GM20000 (cell line): ENCODE data around the gene LRBA.

ENCODE experiments used
- DNase-seq: peaks from one replicate; pipeline ENCODE4 v3.0.0; 2012; ENCODE audit warnings: low spot score
- TF ChIP-seq, protein P1 (sequence below): IDR thresholded peaks from 2 replicates; pipeline ENCODE4 v1.5.1; 2012; ENCODE audit warnings: mild to moderate bottlenecking, control low read depth; ENCODE audit errors: extremely low read depth, missing control alignments

Gene LRBA

DNA sequence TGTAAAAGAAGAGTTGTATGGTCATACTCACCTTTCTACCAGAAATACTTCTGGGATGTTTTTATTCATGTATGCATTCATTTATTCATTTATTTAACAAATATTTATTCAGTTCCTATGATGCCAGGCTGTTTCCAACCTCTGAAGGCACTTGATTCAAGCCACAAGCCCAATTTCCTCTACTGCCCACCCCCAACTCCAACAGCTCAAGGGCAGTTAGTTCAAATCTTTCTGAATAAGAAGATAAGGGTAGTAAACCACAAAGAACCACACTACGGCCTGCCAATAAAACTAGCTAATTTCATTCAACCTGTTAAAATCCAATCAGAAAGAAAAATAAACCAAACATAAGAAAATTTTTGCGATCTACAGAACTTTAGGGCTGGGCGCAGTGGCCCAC, 31.2 kb downstream of the LRBA start:
- TF ChIP-seq, protein P1, sequence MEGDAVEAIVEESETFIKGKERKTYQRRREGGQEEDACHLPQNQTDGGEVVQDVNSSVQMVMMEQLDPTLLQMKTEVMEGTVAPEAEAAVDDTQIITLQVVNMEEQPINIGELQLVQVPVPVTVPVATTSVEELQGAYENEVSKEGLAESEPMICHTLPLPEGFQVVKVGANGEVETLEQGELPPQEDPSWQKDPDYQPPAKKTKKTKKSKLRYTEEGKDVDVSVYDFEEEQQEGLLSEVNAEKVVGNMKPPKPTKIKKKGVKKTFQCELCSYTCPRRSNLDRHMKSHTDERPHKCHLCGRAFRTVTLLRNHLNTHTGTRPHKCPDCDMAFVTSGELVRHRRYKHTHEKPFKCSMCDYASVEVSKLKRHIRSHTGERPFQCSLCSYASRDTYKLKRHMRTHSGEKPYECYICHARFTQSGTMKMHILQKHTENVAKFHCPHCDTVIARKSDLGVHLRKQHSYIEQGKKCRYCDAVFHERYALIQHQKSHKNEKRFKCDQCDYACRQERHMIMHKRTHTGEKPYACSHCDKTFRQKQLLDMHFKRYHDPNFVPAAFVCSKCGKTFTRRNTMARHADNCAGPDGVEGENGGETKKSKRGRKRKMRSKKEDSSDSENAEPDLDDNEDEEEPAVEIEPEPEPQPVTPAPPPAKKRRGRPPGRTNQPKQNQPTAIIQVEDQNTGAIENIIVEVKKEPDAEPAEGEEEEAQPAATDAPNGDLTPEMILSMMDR, result no peak

DNA sequence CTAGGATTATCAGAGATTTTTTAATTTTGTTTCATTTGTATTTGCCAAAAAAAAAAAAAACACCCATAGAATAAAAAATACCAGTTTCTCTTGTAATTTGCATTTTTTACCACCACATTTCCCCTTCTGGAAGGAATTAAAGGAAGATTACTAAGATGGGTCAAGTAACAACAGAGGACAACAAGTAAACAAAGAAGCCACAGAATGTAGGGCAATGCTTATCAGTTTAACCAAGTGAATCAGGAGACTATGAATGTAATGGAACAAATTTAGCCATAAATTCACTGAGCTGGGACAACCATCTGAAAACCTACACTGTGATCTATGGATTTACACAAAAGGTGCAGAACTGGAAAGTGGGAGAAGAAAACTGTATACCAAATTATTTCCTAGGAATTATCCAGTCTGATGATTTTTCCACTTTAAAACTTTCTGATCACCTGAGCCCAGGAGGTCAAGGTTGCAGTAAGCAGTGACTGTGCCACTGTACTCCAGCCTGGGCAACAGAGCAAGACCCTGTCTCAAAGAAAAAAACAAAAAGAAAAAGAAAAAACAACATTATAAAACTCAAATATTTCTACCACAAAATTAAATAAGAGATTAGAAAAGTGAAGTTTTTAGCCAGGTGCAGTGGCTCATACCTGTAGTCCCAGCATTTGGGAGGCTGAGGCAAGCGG, 32.4 kb downstream of the LRBA start:
- TF ChIP-seq, protein P1, result no peak
- no peak for DNase-seq

More for the DNA sequence above, 31.2 kb downstream of the LRBA start:
- DNase-seq, result no peak

DNA sequence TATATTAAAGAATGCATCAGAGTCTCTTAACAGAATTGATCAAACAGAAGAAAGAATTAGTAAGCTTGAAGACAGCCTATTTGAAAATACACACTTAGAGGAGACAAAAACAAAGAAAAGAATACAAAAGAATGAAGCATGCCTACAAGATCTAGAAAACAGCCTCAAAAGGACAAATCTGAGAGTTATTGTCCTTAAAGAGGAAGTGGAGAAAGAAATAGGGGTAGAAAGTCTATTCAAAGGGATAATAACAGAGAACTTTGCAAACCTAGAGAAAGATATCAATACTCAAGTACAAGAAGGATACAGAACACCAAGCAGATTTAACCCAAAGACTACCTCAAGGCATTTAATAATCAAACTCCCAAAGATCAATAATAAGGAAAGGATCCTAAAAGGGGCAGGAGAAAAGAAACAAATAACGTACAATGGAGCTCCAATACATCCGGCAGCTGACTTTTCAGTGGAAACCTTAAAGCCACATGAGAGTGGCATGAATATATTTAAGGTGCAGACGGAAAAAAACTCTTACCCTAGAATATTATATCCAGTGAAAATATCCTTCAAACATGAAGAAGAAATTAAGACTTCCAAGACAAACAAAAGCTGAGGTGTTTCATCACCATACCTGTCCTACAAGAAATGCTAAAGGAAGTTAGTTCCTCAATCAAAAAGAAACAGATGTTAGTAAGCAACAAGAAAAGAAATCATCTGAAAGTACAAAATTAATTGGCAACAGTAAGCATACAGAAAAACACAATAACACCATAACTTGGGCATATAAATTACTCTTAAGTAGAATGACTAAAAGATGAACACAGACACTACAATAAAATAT, 36.1 kb downstream of the LRBA start:
- TF ChIP-seq, protein P1, result no peak
- DNase-seq, result no peak

DNA sequence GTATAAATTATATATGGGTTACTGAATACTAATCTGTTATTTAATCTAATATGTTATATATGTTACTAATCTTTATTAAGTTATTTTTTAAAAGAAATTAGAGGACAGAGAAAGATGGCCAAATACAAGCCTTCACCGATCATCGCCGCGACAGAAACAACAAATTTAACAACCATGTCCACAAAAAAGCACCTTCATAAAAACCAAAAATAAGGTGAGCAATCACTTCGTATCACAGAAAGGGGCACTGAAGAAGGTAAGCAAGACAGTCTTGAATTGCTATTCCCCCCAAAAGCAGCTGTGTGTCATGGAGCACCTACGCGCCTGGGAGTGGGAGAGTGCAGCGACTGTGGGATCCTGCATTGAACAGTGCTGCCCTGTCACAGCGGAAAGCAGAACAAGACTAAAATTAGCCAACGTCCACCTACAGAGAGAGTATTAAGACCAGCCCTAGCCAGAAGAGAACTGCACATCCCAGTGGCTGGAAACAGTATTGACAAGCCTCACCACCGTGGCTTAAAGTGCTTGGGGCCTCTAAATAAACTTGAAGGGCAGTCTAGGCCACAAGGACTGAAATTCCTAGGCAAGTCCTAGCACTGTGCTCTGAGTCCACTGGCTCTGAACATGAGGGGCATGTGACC, 38.5 kb downstream of the LRBA start:
- no peak for DNase-seq
- TF ChIP-seq, protein P1, result no peak

DNA sequence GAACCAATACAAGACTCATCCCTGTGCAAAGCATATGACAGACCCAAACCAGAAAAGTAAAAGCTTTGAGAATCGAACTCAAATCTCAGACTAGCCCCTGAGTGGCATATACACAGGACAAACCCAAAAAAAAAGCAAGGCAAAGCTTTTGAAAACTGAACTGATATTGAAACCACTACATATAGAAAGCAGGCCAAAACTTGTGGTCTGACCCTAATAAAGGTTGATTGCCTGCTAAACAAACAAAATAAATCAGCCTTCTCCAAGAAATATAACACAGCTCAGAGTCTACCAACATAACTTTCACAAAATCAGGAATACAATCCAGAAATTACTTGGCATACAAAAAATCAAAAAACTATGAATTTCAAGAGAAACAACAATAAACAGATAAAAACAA, 40.3 kb downstream of the LRBA start:
- DNase-seq, result no peak
- TF ChIP-seq, protein P1, result no peak

DNA sequence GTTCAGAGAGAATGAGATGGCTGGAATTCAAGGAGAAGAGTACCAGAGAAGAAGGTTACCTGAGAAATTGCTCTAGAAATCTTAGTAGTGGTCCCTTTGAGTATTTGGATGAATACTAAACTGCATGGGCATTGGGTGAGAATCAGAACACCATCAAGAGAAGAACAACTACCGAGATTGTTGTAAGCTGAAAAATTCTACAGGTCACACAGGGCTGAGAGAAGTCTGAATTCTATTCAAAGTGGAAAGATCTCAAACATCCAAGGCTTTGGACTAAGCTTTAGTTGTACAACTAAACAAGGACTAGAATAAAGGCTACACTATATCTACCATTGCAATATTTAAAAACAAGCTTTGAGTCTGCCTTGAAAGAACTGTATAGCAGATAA, 40.8 kb downstream of the LRBA start:
- no peak for DNase-seq
- TF ChIP-seq, protein P1, result no peak
